Endothelial cell of umbilical vein (primary cell): ENCODE measurements around the gene CDC7. TPM values are rescaled to one million over a fixed set of nuclear protein-coding genes. Genes with fewer than 3 reads are reported as not detected.

Experiments used
- BruUV-seq: library from RNA; stranded (reverse); fragments of 400-500 nt; replicated peaks from 2 replicates; lab custom pipeline; 2021; lab: Mats Ljungman, UMichigan
- CTCF ChIA-PET: fragments of 300-600, 350-600 bp; sonication (Branson Sonifier 250); formaldehyde crosslinking; loops from one replicate; lab custom pipeline; 2021; ENCODE audit warnings: antibody characterized with exemption, inconsistent platforms; lab: Charles Lee
- POLR2A ChIA-PET: fragments of 300-600, 350-600 bp; sonication (Branson Sonifier 250); formaldehyde crosslinking; loops from one replicate; lab custom pipeline; 2021; ENCODE audit warnings: antibody characterized with exemption, inconsistent platforms; lab: Charles Lee
- DNase-seq: peaks from one replicate; pipeline ENCODE4 v3.0.0-alpha.2; 2011; ENCODE audit warnings: low read depth, low spot score
- FAIRE-seq: peaks from 2 replicates; lab custom pipeline; 2011; peaks lifted over from hg19 to GRCh38; lab: Jason Lieb, UNC
- H2AFZ ChIP-seq: 2 replicates; pipeline ENCODE4 v1.6.0; 2012; ENCODE audit warnings: low read depth, low read length, control low read depth, inconsistent platforms
- H3K27ac ChIP-seq: 2 replicates; pipeline ENCODE4 v1.5.1; 2011; ENCODE audit warnings: low read depth, mild to moderate bottlenecking, control low read depth, low read length, moderate library complexity; ENCODE audit not compliant: insufficient read depth
- H3K27me3 ChIP-seq, 2 experiments: 2 replicates each; pipeline versions ENCODE4 v1.6.0 to v1.6.1; 2011; ENCODE audit warnings: low read length in 2 of 2, mixed read lengths in 1 of 2; ENCODE audit not compliant: control insufficient read depth in 2 of 2, insufficient read depth in 2 of 2
- H3K36me3 ChIP-seq, 2 experiments: 2 replicates in 1 of 2; 3 replicates in 1 of 2; pipeline ENCODE4 v1.5.1; 2011; ENCODE audit warnings: low read length in 2 of 2, mild to moderate bottlenecking in 1 of 2, moderate library complexity in 1 of 2; ENCODE audit not compliant: control insufficient read depth in 2 of 2, insufficient read depth in 2 of 2; ENCODE audit errors: extremely low read depth in 1 of 2
- H3K4me1 ChIP-seq: 3 replicates; pipeline ENCODE4 v1.5.1; 2011; ENCODE audit warnings: mild to moderate bottlenecking, low read length; ENCODE audit not compliant: control insufficient read depth, insufficient read depth; ENCODE audit errors: extremely low read depth
- H3K4me2 ChIP-seq: 2 replicates; pipeline ENCODE4 v1.6.1; 2011; ENCODE audit warnings: low read length, control low read depth, mixed read lengths; ENCODE audit not compliant: insufficient read depth
- H3K4me3 ChIP-seq, 3 experiments: fragments of 200-600 bp in 1 of 3; sonication (generic), shearing (Covaris generic) in 1 of 3; replicated peaks in 1 of 3; 2 replicates each; pipeline ENCODE4 v1.5.1; 2011 to 2016; ENCODE audit warnings: control low read depth in 3 of 3, low read length in 3 of 3, mild to moderate bottlenecking in 2 of 3, inconsistent platforms in 1 of 3, low read depth in 1 of 3, moderate library complexity in 1 of 3; ENCODE audit not compliant: insufficient read depth in 1 of 3
- H3K79me2 ChIP-seq: 2 replicates; pipeline ENCODE4 v1.6.0; 2012; ENCODE audit warnings: low read length, inconsistent platforms; ENCODE audit not compliant: control insufficient read depth, insufficient read depth
- H3K9ac ChIP-seq: replicated peaks from 2 replicates; pipeline ENCODE3; 2011; ENCODE audit warnings: low read length, control low read depth; ENCODE audit not compliant: insufficient read depth; ENCODE audit errors: extremely low read depth
- H3K9me1 ChIP-seq: replicated peaks from 3 replicates; pipeline ENCODE4 v1.6.0; 2011; ENCODE audit warnings: mild to moderate bottlenecking, low read length; ENCODE audit not compliant: control insufficient read depth, insufficient read depth; ENCODE audit errors: extremely low read depth
- H3K9me3 ChIP-seq: replicated peaks from 2 replicates; pipeline ENCODE4 v1.5.1; 2012; ENCODE audit warnings: low read length, inconsistent platforms; ENCODE audit not compliant: control insufficient read depth, insufficient read depth
- H4K20me1 ChIP-seq: replicated peaks from 2 replicates; pipeline ENCODE3; 2011; ENCODE audit warnings: mild to moderate bottlenecking, low read length; ENCODE audit not compliant: control insufficient read depth, insufficient read depth; ENCODE audit errors: extremely low read depth
- CTCF ChIP-seq, 2 donors: IDR thresholded peaks; 1 replicate in 1 of 2; 2 replicates in 1 of 2; pipeline ENCODE4 v1.5.1; 2011; ENCODE audit warnings: low read length in 2 of 2, mild to moderate bottlenecking in 2 of 2, moderate library complexity in 2 of 2, control low read depth in 1 of 2, inconsistent platforms in 1 of 2, low read depth in 1 of 2; ENCODE audit not compliant: insufficient read depth in 1 of 2; ENCODE audit errors: extremely low read depth in 1 of 2
- FOS ChIP-seq: IDR thresholded peaks from 2 replicates; pipeline ENCODE4 v1.6.1; 2011; ENCODE audit warnings: mild to moderate bottlenecking, low read length, moderate library complexity, borderline replicate concordance; ENCODE audit not compliant: insufficient read depth
- POLR2AphosphoS5 ChIP-seq: IDR thresholded peaks from 2 replicates; pipeline ENCODE4 v1.6.1; 2012; ENCODE audit warnings: low read depth, mild to moderate bottlenecking, control low read depth, low read length, moderate library complexity; ENCODE audit not compliant: insufficient read depth
- dilution Hi-C: fragments of 300-500 bp; cut with MboI; formaldehyde crosslinking; loops from one replicate; pipeline ENCODE4 v1.15.0; 2019; ENCODE audit warnings: low sequenced_read_pairs; ENCODE audit not compliant: extremely low pct_ligation_motif_present
- intact Hi-C: fragments of 100-400 bp; cut with micrococcal nuclease; formaldehyde crosslinking; loops from one replicate; pipeline ENCODE4 v1.10.0; 2022
- polyA plus RNA-seq, 4 experiments: library from polyadenylated mRNA; depleted of rRNA in 3 of 4; stranded (reverse) in 3 of 4; unstranded in 1 of 4; fragments of >200 nt; gene quantifications; 2 replicates each; pipeline versions ENCODE4 v1.2.1 to v1.2.3, GENCODE V29; 2011 to 2012; ENCODE audit warnings: missing spikeins in 1 of 4
- total RNA-seq: library from RNA; stranded (reverse); gene quantifications from 2 replicates; pipeline ENCODE4 v1.2.3, GENCODE V29; 2021

CDC7 gene
- total and polyA plus RNA-seq, 2 donors (not counting 3 experiments of a cell fraction or from before 2014, with no cell fraction given): 3.9 to 11.7 TPM

GRCh38 chr1:91499904-91500755 lies 521 bp upstream of the CDC7 start:
- intact Hi-C loops (loop anchor here (2.0 to 5.0 kb wide), 3 partner anchors 59 to 797 kb away; partner anchors contain the start of genes GLMN, HFM1 and RPAP2), dilution Hi-C loops (no loop called here)
- Histone ChIP-seq H3K79me2 (peaks cover 14% of the 10 kb centered on the region), H3K27me3 (no peaks in the 10 kb centered on the region), H3K4me1 (peaks cover 16% of the 10 kb centered on the region), H3K9me1 (no peaks in the 10 kb centered on the region), H3K9ac (peak overlapping the region; percentile 93), H3K27ac (peak overlapping the region; percentile 91), H3K36me3 (no peaks in the 10 kb centered on the region), H3K9me3 (no peaks in the 10 kb centered on the region), H4K20me1 (no peaks in the 10 kb centered on the region), H3K4me3 (peak overlapping the region; percentile 60 to 89 (median 62)), H3K4me2 (peak overlapping the region; percentile 88), H2AFZ (peak overlapping the region; percentile 100)
- ChIA-PET CTCF (interaction anchor here (1.0 to 3.5 kb wide), 6 partner anchors 12 to 386 kb away, joined by 3 to 21 read pairs (median 12); partner anchors contain the start of gene TGFBR3), POLR2A (no interaction called here)
- no peak for FAIRE-seq
- DNase-seq: no peak
- no peak for TF ChIP-seq CTCF (IDR thresholded peaks at IDR 0.05; ENCODE audit: extremely low read depth in 1 of 2, insufficient read depth in 1 of 2, low read depth in 1 of 2, low read length in 2 of 2)
- TF ChIP-seq FOS: peak; percentile 41
- TF ChIP-seq POLR2AphosphoS5: peak; percentile 8
- BruUV-seq: TSS peak; percentile 89
